Activated T-helper 1 cell treated with anti-CD3 and anti-CD28 coated beads, Interleukin-2, amount 50 U/mL, for 16 hours (primary cell): Measurements from ENCODE around the gene KPNA4.
"Not testable (repeated sequence)": the region's sequence is repeated elsewhere in the genome, so short reads cannot be mapped to it uniquely, and the experiment has no call there.

Experiments
- DNase-seq, 2 donors: peaks; one replicate each; pipeline ENCODE4 v3.0.0-alpha.2; 2020; ENCODE audit warnings: low read depth in 1 of 2, low spot score in 1 of 2

The KPNA4 gene, protein sequence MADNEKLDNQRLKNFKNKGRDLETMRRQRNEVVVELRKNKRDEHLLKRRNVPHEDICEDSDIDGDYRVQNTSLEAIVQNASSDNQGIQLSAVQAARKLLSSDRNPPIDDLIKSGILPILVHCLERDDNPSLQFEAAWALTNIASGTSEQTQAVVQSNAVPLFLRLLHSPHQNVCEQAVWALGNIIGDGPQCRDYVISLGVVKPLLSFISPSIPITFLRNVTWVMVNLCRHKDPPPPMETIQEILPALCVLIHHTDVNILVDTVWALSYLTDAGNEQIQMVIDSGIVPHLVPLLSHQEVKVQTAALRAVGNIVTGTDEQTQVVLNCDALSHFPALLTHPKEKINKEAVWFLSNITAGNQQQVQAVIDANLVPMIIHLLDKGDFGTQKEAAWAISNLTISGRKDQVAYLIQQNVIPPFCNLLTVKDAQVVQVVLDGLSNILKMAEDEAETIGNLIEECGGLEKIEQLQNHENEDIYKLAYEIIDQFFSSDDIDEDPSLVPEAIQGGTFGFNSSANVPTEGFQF

DNA sequence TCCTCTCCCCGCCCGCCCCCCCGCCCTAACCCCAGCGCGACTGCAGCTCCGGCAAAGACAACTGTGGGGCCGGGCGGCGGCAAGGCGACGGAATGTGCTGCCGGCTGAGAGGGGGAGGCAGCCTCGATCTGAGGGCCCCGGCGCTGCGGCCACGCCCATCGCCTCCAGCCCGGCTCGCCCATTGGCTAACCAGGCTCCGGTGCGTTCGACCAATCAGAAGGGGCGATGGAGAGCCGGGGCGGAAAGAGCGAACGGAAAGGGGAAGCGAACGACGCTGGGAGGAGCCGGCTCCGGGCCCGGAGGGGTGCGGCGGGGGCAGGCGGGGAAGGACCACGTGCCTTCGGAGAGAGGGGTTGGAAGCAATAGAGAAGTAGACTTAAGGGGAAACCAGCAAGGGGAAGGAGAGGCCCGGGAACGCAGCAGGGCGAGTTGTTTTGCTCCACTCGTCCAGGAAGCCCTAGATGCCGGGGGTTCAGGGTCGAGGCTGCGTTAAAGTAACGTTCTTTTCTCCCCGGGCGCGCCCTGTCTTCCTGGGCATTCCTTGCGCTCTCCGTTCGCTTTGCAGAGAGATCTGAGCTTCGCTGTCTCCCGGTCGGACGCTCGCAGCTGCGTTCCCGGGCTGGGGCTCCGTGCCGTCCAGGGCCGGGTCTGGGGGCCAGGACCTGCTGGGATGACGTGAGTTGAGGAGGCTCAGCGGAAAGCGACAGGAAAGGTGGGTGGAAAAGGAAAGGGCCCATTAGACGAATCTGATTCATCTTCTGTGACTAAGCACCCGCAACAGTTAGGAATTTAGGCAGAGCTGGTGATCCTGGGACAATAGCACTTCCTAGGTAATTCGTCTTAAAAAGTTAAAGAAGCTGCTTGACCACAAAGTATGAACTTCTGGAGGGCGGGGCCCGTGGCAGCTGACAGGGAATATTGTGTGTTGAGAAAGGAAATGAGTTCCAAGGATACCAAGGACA is at the start of gene KPNA4:
TSS of gene KPNA4 (minus strand) at position 130 of the 962 bp plus-strand sequence. CDS start 289 bp downstream, outside the sequence.
- peak; percentile 94 to 95 for DNase-seq

DNA sequence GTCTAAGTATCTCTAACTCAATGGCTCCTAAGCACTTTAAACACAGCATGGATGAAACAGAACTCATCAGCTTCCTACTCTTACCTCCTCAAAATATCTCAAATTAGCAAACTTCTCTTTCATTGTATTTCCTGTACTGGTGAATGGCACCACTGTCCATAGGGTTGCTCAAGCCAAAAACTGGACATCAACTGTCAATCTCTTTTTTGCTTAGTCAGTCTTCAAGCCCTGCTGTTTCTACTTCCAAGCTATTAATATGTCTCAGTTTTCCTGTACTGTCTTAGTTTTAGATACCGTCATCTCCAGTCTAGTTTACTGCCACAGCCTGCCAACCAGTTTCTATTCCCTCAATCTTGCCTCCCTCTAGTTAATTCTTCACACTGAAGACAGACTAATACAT is 48.3 kb upstream of the KPNA4 start:
- DNase-seq, result no peak

DNA sequence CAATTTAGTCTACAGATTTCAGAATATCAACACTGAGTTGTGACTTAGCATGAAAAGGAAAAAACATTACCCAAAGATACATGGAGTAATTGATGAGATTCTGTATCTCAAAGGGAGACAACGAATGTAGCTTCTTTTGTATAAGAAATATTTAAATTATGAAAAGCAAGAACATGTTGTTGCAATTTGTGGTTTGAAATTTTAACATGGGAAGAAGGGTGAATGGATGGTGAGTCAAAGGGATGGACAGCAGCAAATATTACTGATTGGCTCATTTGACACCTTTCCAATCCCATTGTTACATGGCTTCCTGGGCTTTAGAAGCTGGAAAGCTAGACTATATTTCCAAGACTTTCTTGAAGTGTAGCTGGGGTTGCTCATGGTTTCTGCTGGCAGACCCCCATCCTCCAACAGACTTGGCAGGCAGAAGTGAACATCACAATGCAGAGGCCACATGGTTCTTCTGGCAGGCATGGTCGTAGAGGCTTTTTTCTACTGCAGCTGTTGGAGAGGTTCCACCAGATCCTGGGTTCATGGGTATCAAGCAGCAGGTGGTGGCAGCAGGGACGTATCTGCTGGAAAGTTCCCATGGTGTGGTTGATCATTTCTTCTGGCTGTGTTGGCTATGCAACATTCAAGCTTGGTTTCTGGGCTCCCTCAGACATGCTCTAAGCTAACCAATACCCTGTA is 47.2 kb upstream of the KPNA4 start:
- DNase-seq, result no peak

DNA sequence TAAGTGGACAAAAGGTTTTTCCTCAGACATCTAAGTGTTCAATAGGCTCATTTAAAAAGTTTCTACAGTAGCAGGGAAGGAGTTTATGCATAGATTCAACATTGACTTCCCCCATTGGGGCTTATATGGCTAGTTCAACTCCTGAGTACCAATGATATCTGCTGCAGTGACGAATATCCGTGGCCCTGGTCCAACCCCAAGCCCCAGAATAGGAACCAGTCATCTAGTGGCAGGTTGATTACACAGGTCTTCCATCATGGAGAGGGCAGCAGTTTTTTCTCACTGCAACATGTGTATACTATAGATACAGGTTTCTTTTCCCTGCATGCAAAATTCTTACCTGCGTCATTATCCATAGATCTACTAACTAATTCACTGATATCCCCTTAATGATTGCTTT is 45.8 kb upstream of the KPNA4 start:
- no peak for DNase-seq

DNA sequence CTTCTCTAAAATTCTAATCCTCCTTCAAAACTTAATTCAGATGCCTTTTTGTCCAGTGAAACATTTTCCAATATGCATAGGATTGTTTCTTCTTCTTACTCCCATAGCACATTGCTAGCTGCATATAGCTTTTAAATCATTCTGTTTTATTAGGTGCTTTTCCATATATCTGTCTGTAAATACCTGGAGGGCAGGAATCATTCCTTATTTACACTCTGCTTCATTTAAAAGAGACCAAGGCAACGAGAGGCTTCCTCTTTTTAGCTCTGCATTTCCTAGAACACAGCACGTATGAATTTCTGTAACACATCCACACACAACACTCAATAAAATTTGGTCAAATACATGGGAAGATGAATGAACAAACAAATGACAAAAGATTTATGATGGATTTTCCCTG is 43.5 kb upstream of the KPNA4 start:
- DNase-seq, result no peak

DNA sequence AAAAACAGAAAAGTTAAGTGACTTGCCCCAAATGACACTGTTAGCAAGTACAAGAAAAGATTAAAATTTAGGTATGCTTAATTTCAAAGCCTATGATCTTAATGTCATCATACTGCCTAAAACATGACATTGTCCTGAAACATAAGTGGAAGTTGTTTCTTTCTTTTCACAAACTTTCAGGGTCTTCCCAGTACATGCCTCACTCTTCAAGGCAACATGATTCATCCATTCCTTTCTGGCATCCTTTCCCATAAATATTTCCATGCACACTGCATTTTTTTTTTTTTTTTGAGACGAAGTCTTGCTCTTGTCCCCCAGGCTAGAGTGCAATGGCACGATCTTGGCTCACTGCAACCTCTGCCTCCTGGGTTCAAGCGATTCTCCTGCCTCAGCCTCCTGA is 42.5 kb upstream of the KPNA4 start:
- DNase-seq, result no peak

DNA sequence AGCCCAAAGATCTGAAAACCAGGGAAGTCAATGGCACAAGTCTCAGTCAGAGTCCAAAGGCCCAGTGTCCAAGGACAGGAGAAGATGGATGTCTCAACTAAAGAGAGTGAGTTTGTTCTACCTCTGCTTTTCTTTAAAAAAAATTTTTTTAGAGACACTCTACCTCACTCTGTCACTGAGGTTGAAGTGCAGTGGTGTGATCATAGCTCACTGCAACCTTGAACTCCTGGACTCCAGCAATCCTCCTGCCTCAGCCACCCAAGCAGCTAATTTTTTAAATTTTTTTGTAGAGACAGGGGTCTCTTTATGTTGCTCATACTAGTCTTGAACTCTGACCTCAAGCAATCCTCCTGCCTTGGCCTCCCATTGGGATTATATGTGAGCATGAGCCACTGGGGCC is 39.9 kb upstream of the KPNA4 start:
- DNase-seq, result no peak

DNA sequence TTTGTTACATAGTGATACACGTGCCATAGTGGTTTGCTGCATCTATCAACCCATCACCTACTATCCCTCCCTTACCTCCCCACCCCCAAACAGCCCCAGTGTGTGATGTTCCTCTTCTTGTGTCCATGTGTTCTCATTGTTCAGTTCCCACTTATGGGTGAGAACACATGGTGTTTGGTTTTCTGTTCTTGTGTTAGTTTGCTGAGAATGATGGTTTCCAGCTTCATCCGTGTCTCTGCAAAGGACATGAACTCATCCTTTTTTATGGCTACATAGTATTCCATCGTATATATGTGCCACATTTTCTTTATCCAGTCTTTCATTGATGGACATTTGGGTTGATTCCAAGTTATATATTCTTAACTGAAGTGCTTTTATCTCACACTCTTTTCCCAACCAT is 38.5 kb upstream of the KPNA4 start:
- DNase-seq, result not testable (repeated sequence)

DNA sequence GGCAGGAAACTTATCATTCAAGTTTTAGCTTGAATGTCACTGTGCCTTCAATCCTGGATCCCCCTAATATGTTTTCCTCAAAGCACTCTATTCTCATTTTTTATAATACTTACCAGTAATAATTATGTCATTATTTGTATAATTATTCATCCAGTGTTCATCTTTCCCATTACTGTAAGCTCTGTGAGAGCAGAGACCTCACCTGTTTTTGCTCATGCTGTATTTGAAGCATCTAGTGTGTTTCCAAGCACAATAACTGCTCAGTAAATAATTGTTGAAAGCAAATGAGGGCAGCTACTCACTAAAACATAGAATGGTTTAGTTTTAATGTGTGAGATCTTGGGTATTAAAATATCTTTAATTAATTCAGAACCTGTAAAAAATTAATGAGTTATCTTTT is 36.9 kb upstream of the KPNA4 start:
- DNase-seq, result no peak

DNA sequence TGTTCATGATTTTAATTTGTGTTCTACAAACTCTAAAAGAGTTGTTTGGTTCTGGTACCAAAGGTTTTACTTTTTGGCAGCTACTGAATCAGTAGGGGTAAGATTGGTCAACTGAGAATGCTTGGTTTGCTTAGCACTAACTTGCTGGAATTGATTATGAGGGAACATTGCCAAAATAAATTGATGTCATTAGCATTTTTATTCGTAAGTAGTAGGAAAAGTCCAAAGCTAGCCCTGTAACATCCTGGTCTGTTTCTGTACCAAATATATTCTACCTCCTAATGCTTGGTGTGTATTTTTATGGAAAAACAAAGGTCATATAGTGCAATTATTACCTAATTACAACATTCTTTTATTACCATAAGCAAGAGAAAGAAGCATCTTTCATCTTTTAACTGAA is 35.9 kb upstream of the KPNA4 start:
- DNase-seq, result no peak

DNA sequence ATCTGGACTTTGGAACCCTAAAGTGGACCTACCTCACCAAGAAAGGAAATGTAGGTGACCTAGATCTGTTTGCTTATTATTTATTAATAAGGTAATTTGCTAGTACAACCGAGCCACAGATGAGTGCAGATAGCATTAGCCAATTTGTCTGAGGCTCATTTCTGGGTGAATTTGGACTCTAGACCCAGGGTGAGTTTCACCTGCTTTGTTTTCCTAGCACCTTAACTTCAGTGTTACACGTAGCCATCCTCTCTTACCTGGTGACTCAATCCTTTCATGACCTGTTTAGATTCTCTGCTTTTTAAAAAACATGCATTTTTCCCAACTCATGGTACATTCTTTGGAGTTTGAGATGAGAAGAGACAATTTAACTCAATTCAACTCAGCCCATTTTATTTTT is 33.5 kb upstream of the KPNA4 start:
- DNase-seq, result no peak

DNA sequence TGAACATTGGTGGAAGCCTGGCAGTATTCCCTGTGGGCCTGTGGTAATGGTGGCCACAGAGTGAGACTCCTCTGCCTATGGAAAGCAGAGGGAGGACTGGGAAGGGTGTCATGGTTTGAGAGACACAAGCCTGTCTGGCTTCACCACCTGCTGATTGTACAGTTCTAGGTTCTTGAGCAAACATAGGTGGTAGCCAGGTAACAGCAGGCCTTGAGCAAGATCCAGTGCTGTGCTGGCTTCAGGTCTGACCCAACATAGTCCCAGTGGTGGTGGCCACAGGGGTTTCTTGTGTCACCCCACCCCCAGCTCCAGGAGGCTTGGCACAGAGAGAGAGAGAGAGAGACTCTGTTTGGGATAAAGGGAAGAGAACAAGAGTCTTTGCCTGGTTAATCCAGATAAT is 22.7 kb upstream of the KPNA4 start:
- no peak for DNase-seq

DNA sequence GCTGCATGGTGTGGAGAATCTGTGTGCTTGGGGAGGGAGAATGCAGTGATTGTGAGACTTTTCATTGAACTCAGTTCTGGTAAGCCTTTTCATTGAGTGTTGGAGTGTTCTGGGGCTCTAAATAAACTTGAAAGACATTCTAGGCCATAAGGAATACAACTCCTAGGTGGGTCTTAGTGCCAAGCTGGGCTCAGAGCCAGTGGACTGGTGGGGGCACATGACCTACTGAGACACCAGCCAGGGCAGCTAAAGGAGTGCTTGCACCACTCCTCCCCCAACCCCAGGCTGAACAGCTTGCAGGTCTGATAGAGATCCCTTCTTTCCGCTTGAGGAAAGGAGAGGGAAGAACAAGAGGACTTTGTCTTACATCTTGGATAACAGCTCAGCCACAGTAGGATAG is 21.7 kb upstream of the KPNA4 start:
- no peak for DNase-seq

DNA sequence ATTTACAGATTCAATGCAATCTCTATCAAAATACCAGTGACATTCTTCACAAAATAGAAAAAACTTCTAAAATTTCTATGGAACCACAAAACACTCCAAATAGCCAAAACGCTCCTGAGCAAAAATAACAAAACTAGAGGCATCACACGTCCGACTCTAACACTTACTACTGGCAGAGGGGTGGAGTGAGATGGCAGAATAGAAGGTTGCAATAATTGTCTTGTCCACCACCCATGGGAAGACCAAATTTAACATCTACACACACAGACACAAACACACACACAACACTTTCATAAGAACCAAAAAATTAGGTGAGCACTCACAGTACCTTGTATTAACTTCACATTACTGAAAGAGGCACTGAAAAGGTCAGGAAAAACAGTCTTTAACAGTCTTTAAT is 21.3 kb upstream of the KPNA4 start:
- no peak for DNase-seq

DNA sequence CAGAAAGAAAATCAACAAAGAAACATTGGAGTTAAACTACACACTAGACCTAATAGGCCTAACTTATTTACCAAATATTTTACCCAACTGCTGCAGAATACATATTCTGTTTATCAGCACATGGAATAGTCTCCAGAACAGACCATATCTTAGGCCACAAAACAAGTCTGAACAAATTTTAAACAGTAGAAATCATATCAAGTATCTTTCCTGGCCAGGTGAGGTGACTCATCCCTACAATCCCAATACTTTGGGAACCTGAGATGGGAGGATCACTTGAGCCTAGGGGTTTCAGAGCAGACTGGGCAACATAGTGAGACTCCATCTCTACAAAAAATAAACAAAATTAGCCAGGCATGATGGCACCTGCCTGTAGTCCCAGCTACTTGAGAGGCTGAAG is 18.1 kb upstream of the KPNA4 start:
- no peak for DNase-seq

DNA sequence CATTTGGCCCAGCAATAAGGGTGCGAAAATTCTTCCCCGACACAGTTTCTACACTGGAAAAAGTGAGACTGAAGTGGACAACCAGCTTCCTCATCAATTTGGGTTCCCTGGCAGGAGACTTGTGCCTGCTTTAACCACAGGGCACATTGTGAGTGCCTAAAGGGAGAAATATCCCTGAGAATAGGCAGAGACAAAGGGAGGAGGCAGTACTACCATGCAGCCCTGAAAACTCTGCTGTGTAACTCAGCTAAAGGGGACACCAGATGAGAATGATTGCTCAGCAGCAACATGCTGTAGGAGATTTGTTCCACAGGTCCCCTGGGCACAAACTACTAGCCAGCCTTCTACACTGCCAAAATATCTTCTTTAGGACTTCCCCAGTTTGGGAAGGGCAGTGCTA is 15.6 kb upstream of the KPNA4 start:
- no peak for DNase-seq

DNA sequence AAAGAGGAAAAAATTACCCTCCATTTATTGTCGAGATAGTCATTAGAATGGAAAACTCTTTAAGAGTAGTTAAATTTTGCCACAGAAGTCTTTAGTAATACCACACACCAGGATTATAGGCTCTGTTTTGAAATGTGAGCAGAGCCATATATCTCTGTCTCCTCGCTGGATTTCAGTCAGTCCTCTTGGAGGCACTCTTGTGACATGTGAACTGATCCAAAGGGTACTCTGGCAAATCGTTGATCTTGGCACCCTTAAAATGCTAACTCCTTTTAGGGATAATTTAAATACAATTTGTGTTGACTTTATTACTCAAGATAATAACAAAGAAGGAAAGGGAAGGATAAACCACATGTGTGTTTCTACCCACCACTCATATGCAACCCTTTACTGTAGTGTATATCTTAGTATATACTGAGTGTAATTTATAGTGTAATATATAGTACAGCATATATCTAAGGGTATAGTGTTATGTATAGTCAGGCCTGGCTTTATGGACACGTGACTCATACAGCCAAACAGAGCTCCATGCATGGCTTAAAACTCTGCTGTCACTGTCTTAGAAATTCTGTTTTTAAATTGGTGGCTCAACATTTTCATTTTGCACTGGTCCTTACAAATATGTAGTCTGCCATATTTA is 12.3 kb upstream of the KPNA4 start:
- DNase-seq, result no peak

DNA sequence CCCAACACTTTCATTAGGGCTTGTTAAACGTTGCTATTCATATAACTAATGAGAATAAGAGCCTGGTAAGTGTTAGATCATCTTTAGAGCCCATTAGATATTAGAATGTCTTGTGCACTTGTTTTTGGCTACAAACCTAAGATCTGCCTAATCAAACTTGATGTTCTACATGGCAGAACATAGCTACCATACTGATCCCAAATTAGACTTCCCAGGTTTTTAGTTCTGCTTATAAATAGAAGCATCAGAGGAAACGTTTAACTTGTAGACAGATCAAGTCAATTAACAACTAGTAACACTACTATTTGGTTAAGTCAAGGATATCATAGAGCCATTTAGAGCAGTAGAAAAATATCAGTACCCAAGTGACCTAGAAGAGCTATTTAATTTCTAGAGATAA is 11.7 kb upstream of the KPNA4 start:
- DNase-seq, result no peak

DNA sequence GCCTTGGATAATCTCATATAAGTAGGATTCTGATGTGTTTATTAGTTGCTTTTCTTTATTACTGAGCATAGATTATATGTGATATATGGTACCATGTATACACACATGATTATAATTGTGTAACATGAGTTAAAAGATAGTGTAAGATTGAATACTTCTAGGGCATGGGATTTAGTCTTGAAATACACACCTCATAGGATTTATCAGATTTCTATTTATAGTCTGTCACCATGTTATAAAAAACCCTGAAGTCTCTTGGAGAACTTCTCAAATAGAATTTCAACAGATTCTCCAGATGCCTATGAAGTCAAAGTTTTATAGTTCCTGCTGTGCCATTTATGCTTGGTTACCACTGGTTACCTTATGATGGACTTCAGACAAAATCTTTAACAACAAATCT is 11.2 kb upstream of the KPNA4 start:
- no peak for DNase-seq

DNA sequence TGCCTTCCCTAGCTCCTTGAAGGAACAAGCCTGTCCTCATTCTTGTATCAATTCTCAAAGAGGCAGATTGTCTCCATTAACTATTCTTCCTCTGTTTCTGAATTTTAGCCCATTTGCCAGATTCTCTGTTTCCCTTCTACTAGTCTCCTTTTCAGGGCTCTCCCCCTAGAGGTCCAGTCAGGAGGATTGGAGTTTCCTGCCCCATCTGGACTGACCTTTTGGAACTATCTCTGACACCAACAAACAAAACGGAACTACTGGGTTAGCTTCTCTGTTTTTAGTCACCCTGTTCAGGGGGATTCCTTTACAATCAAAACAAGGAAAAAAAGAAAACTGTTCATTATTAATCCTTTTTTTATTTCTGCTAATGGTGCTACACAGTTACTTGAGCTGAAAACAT is 10.2 kb upstream of the KPNA4 start:
- DNase-seq, result no peak

DNA sequence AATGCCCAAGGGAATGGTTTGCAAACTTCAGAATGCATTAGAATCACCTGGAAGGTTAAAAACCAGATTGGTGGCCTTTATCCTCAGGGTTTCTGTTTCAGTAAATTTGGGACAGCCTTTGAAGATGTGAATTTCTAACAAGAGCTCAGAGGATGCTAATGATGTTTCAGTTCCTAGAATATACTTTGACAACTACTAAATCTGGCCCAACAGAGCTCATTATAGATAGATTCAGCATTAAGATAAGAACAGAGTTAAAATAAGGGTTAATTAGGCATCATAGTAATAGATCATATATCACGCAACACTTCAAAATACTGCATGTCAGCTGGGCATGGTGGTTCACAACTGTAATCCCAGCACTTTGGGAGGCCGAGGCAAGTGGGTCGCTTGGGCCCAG is 9.3 kb upstream of the KPNA4 start:
- no peak for DNase-seq
